HepG2 (cell line): ENCODE measurements around the gene MYORG. TPM values are rescaled to one million over a fixed set of nuclear protein-coding genes. Genes with fewer than 3 reads are reported as not detected.

Experiments
- CBX2 ChIP-seq, 2 experiments: fragments of 200-600 bp in 1 of 2; sonication (generic); formaldehyde crosslinking in 1 of 2; IDR thresholded peaks; 2 replicates each; pipeline versions ENCODE4 v1.7.0 to v1.8.1; 2018 to 2022; ENCODE audit warnings: low read depth in 2 of 2, low read length in 1 of 2, mild to moderate bottlenecking in 1 of 2, missing genetic modification reagents in 1 of 2
- DR1 ChIP-seq: sonication (generic); formaldehyde crosslinking; IDR thresholded peaks from 2 replicates; pipeline ENCODE4 v1.8.0; 2021; ENCODE audit warnings: mild to moderate bottlenecking, missing genetic modification reagents, inconsistent platforms
- EHMT2 ChIP-seq: fragments of 200-600 bp; sonication (generic); IDR thresholded peaks from 2 replicates; pipeline ENCODE4 v1.7.0; 2017; ENCODE audit warnings: antibody characterized with exemption, low read depth, low read length, borderline replicate concordance
- HNRNPLL ChIP-seq: fragments of 200-400 bp; formaldehyde crosslinking; IDR thresholded peaks from 2 replicates; pipeline ENCODE4 v1.6.1; 2017; ENCODE audit warnings: mild to moderate bottlenecking, low read depth, low read length; ENCODE audit not compliant: poor library complexity, severe bottlenecking
- MAZ ChIP-seq, 2 experiments: sonication (generic) in 1 of 2; formaldehyde crosslinking in 1 of 2; IDR thresholded peaks; 2 replicates each; pipeline versions ENCODE4 v1.5.0 to v1.6.1; 2012 to 2020; ENCODE audit warnings: low read depth in 2 of 2, mild to moderate bottlenecking in 2 of 2, borderline replicate concordance in 1 of 2, improper control_type of control experiment in 1 of 2, low read length in 1 of 2, missing genetic modification reagents in 1 of 2, moderate library complexity in 1 of 2
- MYNN ChIP-seq: sonication (generic); formaldehyde crosslinking; IDR thresholded peaks from 2 replicates; pipeline ENCODE4 v1.4.0; 2020; ENCODE audit warnings: mild to moderate bottlenecking, low read depth, missing genetic modification reagents
- PAWR ChIP-seq: sonication (generic); formaldehyde crosslinking; IDR thresholded peaks from 2 replicates; pipeline ENCODE4 v1.4.0; 2020; ENCODE audit warnings: missing genetic modification reagents, mild to moderate bottlenecking, borderline replicate concordance
- PCBP2 ChIP-seq: fragments of 200-400 bp; formaldehyde crosslinking; optimal IDR thresholded peaks from 2 replicates; pipeline ENCODE3; 2018; ENCODE audit warnings: low read length, low read depth; ENCODE audit not compliant: poor library complexity, severe bottlenecking
- PHF21A ChIP-seq: sonication (generic); formaldehyde crosslinking; IDR thresholded peaks from 2 replicates; pipeline ENCODE4 v1.5.0; 2020; ENCODE audit warnings: mild to moderate bottlenecking, missing genetic modification reagents
- SAP130 ChIP-seq: IDR thresholded peaks from 2 replicates; pipeline ENCODE4 v1.6.1; 2016; ENCODE audit warnings: low read depth
- SIN3A ChIP-seq: IDR thresholded peaks from 2 replicates; pipeline ENCODE4 v1.6.1; 2011; ENCODE audit warnings: low read depth, mild to moderate bottlenecking, control low read depth, low read length, borderline replicate concordance
- SMYD3 ChIP-seq: sonication (generic); formaldehyde crosslinking; IDR thresholded peaks from 2 replicates; pipeline ENCODE4 v1.8.1; 2023; ENCODE audit warnings: mild to moderate bottlenecking, missing genetic modification reagents
- SP1 ChIP-seq, 2 experiments: fragments of 450-650 bp in 1 of 2; sonication (generic) in 1 of 2; formaldehyde crosslinking in 1 of 2; IDR thresholded peaks; 2 replicates each; pipeline versions ENCODE4 v1.4.0 to v1.6.1; 2016 to 2020; ENCODE audit warnings: missing genetic modification reagents in 1 of 2
- SP4 ChIP-seq: sonication (generic); formaldehyde crosslinking; IDR thresholded peaks from 2 replicates; pipeline ENCODE4 v1.8.1; 2023; ENCODE audit warnings: mild to moderate bottlenecking, missing genetic modification reagents
- TAF1 ChIP-seq: sonication (generic); formaldehyde crosslinking; IDR thresholded peaks from 2 replicates; pipeline ENCODE4 v1.4.0; 2020; ENCODE audit warnings: missing genetic modification reagents
- TCF7L2 ChIP-seq: IDR thresholded peaks from 2 replicates; pipeline ENCODE4 v1.6.1; 2011; ENCODE audit warnings: mild to moderate bottlenecking, low read depth, low read length, moderate library complexity
- TRIM24 ChIP-seq: sonication (generic); formaldehyde crosslinking; IDR thresholded peaks from 2 replicates; pipeline ENCODE4 v1.8.0; 2022; ENCODE audit warnings: mild to moderate bottlenecking, missing genetic modification reagents
- ZBTB44 ChIP-seq: sonication (generic); formaldehyde crosslinking; IDR thresholded peaks from 2 replicates; pipeline ENCODE4 v1.4.0; 2020; ENCODE audit warnings: missing genetic modification reagents
- ZBTB7A ChIP-seq: sonication (generic); formaldehyde crosslinking; IDR thresholded peaks from 2 replicates; pipeline ENCODE4 v1.8.0; 2022; ENCODE audit warnings: mild to moderate bottlenecking, missing genetic modification reagents
- ZFAT ChIP-seq: sonication (generic); formaldehyde crosslinking; conservative IDR thresholded peaks from 2 replicates; pipeline ENCODE4 v1.8.1; 2023; ENCODE audit warnings: missing genetic modification reagents, inconsistent platforms
- ZNF607 ChIP-seq: sonication (generic); formaldehyde crosslinking; IDR thresholded peaks from 2 replicates; pipeline ENCODE4 v1.5.1; 2020; ENCODE audit warnings: missing genetic modification reagents, mild to moderate bottlenecking, borderline replicate concordance
- ZNF770 ChIP-seq: sonication (generic); formaldehyde crosslinking; IDR thresholded peaks from 2 replicates; pipeline ENCODE4 v1.5.0; 2020; ENCODE audit warnings: mild to moderate bottlenecking, missing genetic modification reagents
- ZNF816 ChIP-seq: sonication (generic); formaldehyde crosslinking; IDR thresholded peaks from 2 replicates; pipeline ENCODE4 v1.8.0; 2022; ENCODE audit warnings: missing genetic modification reagents, mild to moderate bottlenecking, borderline replicate concordance
- ZSCAN9 ChIP-seq: IDR thresholded peaks from 2 replicates; pipeline ENCODE4 v1.6.1; 2016; ENCODE audit warnings: borderline replicate concordance
- polyA plus RNA-seq, 8 experiments: library from polyadenylated mRNA; depleted of rRNA in 3 of 8; stranded (reverse) in 7 of 8; unstranded in 1 of 8; fragments of >200 nt; fragmentation: Illumina TruSeq in 4 of 8; extraction: Trizol in 4 of 8; gene quantifications; 2 replicates each; pipeline versions ENCODE4 v1.2.1 to v1.2.3, GENCODE V29; 2011 to 2016; ENCODE audit warnings: low read depth in 4 of 8, missing spikeins in 1 of 8, mixed read lengths in 1 of 8; ENCODE audit not compliant: insufficient read depth in 1 of 8
- total RNA-seq, 5 experiments: library from RNA; depleted of rRNA; stranded (reverse); fragments of >200 nt; fragmentation: Illumina TruSeq; extraction: Trizol; gene quantifications; 2 replicates each; pipeline ENCODE4 v1.2.3, GENCODE V29; 2016; ENCODE audit warnings: low read depth in 1 of 5
- TF ChIP-seq, protein P1 (sequence below): IDR thresholded peaks from 2 replicates; pipeline ENCODE4 v1.6.1; 2016; ENCODE audit warnings: missing compliant biosample characterization, missing genetic modification reagents, borderline replicate concordance

Gene MYORG
- total and polyA plus RNA-seq, 2 of the 13 experiments (the other 11 are each of a cell fraction or from before 2014, with no cell fraction given) = 11.1 to 22.4 TPM

GRCh38 chr9:34374905-34375552 lies 1.7 kb downstream of the MYORG start (continued):
- TF ChIP-seq ZNF770 (CRISPR knock-in tag) = no peak; the same call in 1 of the 2 replicates
- peak; percentile 78; the same call in 1 of the 2 replicates for TF ChIP-seq SIN3A
- 0 out of 2 replicates have a peak, but pooled peaks have one; percentile 55 for TF ChIP-seq ZBTB44 (CRISPR knock-in tag)
- no peak for TF ChIP-seq MYNN
- TF ChIP-seq SP4 (CRISPR knock-in tag) = peak; percentile 71
- TF ChIP-seq, protein P1, sequence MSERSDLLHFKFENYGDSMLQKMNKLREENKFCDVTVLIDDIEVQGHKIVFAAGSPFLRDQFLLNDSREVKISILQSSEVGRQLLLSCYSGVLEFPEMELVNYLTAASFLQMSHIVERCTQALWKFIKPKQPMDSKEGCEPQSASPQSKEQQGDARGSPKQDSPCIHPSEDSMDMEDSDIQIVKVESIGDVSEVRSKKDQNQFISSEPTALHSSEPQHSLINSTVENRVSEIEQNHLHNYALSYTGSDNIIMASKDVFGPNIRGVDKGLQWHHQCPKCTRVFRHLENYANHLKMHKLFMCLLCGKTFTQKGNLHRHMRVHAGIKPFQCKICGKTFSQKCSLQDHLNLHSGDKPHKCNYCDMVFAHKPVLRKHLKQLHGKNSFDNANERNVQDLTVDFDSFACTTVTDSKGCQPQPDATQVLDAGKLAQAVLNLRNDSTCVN (CRISPR knock-in tag) = no peak; the same call in 1 of the 2 replicates
- TF ChIP-seq TCF7L2 = no peak
- no peak for TF ChIP-seq PCBP2
- 0 out of 2 replicates have a peak, but pooled peaks have one; percentile 48 for TF ChIP-seq ZSCAN9 (CRISPR knock-in tag)
- no peak for TF ChIP-seq HNRNPLL
- no peak for TF ChIP-seq EHMT2
- peak; percentile 86 for TF ChIP-seq SAP130
- no peak for TF ChIP-seq ZBTB7A
- TF ChIP-seq TAF1 (CRISPR knock-in tag) = peak; percentile 57; the same call in 1 of the 2 replicates
- TF ChIP-seq SMYD3 (CRISPR knock-in tag) = no peak
- TF ChIP-seq SP1 (IDR thresholded peaks at IDR 0.05) = no peak
- peak; percentile 37; the same call in 1 of the 2 replicates for TF ChIP-seq SP1 (CRISPR knock-in tag; IDR thresholded peaks at IDR 0.05)
- no peak for TF ChIP-seq MAZ (IDR thresholded peaks at IDR 0.05; ENCODE audit: borderline replicate concordance, low read depth, low read length)
- TF ChIP-seq MAZ (CRISPR knock-in tag; IDR thresholded peaks at IDR 0.05; ENCODE audit: low read depth) = peak; percentile 77
- TF ChIP-seq TRIM24 = no peak
- TF ChIP-seq CBX2 (IDR thresholded peaks at IDR 0.05; ENCODE audit: low read depth, low read length) = no peak
- TF ChIP-seq CBX2 (CRISPR knock-in tag; IDR thresholded peaks at IDR 0.05; ENCODE audit: low read depth) = no peak
- no peak for TF ChIP-seq DR1
- TF ChIP-seq ZFAT = no peak
- peak; percentile 88 for TF ChIP-seq PHF21A (CRISPR knock-in tag)
- no peak for TF ChIP-seq ZNF816 (CRISPR knock-in tag)
- TF ChIP-seq PAWR (CRISPR knock-in tag) = no peak
- TF ChIP-seq ZNF607 = no peak
